Fibroblast of skin of right quadriceps (primary cell): ENCODE results near the gene CTNND2.
"Not testable (repeated sequence)": the region's sequence is repeated elsewhere in the genome, so short reads cannot be mapped to it uniquely, and the experiment has no call there.

Source experiments
- DNase-seq: peaks from one replicate; pipeline ENCODE4 v3.0.0-alpha.2; 2013

The CTNND2 gene

DNA sequence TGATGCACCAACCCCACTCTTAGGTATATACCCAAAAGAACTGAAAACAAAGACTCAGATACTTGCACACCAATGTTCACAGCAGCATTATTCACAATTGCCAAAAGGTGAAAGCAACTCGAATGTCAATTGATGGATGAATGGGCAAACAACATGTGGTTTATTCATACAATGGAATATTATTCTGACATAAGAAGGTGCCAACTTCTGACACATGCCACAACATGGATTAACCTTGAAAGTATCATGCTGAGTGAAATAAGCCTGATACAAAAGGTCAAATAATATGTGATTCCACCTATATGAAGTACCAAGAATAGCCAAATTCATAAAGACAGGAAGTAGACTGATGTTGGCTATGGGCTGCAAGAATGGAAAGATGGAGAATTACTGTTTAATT is 35.0 kb downstream of the CTNND2 start:
- DNase-seq: no peak

DNA sequence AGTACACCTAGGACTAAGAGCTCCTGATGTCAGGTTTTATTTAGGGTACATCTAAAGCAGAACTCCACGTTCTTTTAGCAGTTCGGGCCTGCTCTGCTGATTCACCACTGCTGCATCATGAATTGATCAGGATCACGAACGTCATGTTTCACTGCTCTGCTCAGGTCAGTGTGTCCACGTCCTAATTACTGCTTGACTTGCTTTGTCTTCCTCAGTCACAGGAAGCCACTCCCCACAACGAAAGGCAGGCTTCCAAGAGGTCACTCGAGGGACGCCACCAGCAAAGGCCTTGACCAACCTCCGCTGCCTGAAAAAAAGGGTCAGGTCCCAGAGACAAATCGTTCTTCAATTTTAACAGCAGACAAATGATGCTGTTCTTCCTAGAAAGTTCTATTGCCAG is 40.3 kb downstream of the CTNND2 start:
- DNase-seq: no peak

DNA sequence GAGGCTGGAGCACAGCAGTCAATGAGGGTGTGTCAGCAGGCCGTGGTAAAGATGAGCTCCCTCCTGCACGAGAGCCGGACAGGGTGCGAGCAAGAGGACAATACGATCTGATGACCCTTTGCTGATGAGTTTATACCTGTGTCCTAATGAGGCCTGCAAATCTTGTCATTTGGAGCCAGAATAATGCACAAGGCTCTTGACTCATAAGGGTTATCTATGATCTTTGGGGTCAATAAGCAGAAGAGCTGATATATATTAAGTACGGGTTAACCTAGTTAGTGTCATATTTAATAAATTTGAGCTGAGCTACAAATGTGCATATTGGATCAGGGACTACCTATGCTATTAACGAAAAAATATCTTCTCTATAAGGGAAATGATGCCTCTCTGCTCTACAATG is 46.9 kb downstream of the CTNND2 start:
- DNase-seq: no peak

GRCh38 chr5:11854936-11855335 is 49.3 kb downstream of the CTNND2 start:
- no peak for DNase-seq

- DNase-seq: no peak
These were observed 50.5 kb downstream of the CTNND2 start for GRCh38 chr5:11853796-11854195.

DNA sequence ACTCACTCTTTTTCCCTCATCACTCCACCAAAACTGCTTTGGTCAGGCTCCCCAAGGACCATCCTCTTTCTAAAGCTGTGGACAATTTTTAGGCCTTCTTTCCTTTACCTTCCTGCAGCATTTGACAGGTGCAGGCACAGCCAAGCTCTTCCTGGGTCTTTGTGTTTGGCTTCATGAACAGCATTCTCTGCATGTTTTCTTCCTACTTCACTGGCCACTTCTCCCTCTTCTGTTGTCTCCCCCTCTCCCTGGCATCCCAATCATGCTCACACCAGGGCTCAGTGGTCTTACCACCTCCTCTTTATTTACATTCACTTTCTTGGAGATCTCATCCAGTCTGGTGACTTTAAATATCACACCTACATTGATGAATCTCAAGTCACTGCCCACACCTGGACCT is 51.1 kb downstream of the CTNND2 start:
- DNase-seq: no peak

DNA sequence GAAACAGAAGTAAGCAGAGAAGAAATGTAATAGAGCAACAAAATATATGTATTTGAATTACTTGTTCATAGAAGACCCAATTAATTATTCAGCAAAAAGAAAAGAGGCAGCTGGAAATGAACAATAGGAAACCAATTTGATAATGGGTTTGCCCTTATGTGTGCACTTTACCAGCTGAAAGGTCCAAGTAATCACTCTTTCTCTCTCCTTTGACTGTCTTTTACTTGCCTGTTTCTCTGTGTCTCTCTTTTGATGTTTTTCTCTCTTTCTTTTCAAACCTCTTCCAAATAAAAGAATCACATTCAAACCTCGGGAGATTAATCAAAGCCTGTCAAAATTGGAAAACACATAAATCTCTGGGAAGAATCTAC is 51.5 kb downstream of the CTNND2 start:
- DNase-seq: no peak

GRCh38 chr5:11851965-11852716 is 52.1 kb downstream of the CTNND2 start:
- no peak for DNase-seq

- no peak for DNase-seq
These were observed 52.8 kb downstream of the CTNND2 start for GRCh38 chr5:11851416-11851815.

GRCh38 chr5:11828566-11828965 is 75.7 kb downstream of the CTNND2 start:
- DNase-seq: not testable (repeated sequence)

DNA sequence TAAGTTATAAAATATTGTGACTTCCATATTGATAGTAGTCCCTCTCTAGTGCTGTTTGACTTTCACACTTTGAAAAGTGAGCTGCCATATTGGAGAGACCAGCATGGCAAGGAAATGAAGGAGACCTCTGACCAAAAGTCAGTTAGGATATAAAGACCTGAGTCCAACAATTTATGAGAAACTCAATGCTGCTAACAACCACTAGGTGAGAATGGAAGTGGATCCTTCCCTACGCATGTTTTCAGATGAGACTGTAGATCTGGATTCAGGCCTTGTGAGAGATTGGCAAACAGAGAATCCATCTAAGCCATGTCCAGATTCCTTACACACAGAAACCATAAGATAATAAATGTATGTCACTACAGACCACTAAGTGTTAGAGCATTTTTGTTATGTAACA is 81.6 kb downstream of the CTNND2 start:
- DNase-seq: no peak

DNA sequence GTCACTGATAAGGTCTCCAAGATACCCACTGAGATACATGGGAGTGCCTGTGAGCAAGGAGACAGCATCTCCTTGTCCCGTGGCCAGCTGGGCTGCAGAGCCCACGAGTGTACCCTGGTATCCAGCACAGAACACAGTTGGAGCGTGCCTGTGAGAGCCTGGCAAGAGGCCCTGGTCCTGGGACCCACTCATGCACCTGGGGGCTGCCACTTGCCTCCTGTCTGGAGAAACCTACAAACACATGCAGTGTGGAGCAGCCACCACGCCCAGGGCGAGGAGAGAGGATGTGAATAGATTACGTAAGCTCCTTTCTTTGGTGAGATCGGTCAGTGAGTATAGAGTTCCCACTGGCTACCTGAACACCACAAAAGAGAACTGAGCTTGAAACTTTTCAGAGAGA is 88.3 kb downstream of the CTNND2 start:
- no peak for DNase-seq

GRCh38 chr5:11815481-11815880 is 88.8 kb downstream of the CTNND2 start:
- DNase-seq: no peak

- no peak for DNase-seq
These were observed 89.9 kb downstream of the CTNND2 start for GRCh38 chr5:11814373-11814772.

GRCh38 chr5:11809407-11809806 is 94.8 kb downstream of the CTNND2 start:
- no peak for DNase-seq

DNA sequence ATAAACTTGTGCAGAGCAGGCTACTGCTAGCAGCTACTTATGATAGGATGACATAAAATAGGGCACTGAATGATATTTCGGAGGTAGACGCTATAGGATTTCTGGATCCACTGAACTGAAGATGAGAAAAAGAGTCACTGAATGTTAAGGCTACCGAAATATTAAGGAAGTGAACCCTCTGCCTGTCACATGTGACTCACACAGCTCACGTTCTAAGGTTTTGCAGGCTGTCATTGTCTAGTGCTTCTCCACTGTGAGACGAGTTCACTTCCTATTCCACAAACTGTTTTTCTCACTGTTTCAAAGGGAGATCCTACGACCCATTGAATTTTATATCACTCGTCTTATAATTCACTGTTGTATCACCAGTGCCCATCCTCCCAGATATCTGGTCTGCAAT is 100.8 kb downstream of the CTNND2 start:
- DNase-seq: no peak

DNA sequence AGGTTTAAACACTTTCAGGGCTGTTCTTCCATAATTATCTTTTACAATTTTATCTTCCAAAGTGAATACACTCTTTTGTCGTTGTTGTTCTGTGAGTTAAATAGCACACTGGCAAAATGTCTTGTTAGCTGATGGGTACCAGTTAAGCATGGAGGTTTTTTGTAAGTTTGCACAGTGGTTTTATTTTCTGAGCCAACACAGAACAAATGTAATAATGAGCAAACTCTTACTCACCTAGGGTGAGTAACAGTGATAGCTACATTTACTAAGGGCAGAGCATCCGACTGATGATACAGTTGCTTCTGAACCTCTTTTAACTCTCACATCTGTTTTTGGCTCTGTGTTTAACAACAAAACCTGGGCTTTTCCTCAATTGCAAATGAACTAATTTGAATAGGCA is 103.2 kb downstream of the CTNND2 start:
- DNase-seq: no peak

- no peak for DNase-seq
These were observed 107.1 kb downstream of the CTNND2 start for GRCh38 chr5:11797132-11797531.

- DNase-seq: no peak
These were observed 110.8 kb downstream of the CTNND2 start for GRCh38 chr5:11793396-11793795.

- DNase-seq: no peak
These were observed 111.6 kb downstream of the CTNND2 start for GRCh38 chr5:11792621-11793020.

- DNase-seq: no peak
These were observed 112.5 kb downstream of the CTNND2 start for GRCh38 chr5:11791792-11792191.

GRCh38 chr5:11790201-11790600 is 114.0 kb downstream of the CTNND2 start:
- DNase-seq: no peak

- DNase-seq: no peak
These were observed 118.4 kb downstream of the CTNND2 start for GRCh38 chr5:11785771-11786352.

- DNase-seq: no peak
These were observed 123.5 kb downstream of the CTNND2 start for GRCh38 chr5:11780641-11781345.
